ENCODE measurements around the gene ARHGAP6. TPM values are rescaled to one million over a fixed set of nuclear protein-coding genes. Genes with fewer than 3 reads are reported as not detected.

Gene ARHGAP6
- polyA plus RNA-seq, 3 donors from 2014 or later: 0.11 TPM; not detected in 2

- no peaks in the 10 kb centered on the region for H3K36me3 Mint-ChIP-seq
- H3K4me3 Mint-ChIP-seq: no peak overlapping the region
- no peaks in the 10 kb centered on the region for H3K9me3 Mint-ChIP-seq
- no peaks in the 10 kb centered on the region for H3K27me3 Mint-ChIP-seq (ENCODE audit: low read depth in 3 of 3)
- no peak overlapping the region for H3K27ac Mint-ChIP-seq
- no peak for DNase-seq
- no peaks in the 10 kb centered on the region for H3K4me1 Mint-ChIP-seq
Measured at GRCh38 chrX:11205796-11206195, 459.9 kb downstream of the ARHGAP6 start.

GRCh38 chrX:11197671-11198070 is 468.0 kb downstream of the ARHGAP6 start:
- no peaks in the 10 kb centered on the region for H3K4me1 Mint-ChIP-seq
- no peak for DNase-seq
- peaks cover 0 to 5% (median 2%) of the 10 kb centered on the region in 3 donors for H3K27me3 Mint-ChIP-seq (ENCODE audit: low read depth in 3 of 3)
- H3K27ac Mint-ChIP-seq: no peak overlapping the region
- H3K4me3 Mint-ChIP-seq: no peak overlapping the region
- H3K36me3 Mint-ChIP-seq: no peaks in the 10 kb centered on the region
- peaks cover 0 to 2% (median 0%) of the 10 kb centered on the region in 6 donors for H3K9me3 Mint-ChIP-seq

GRCh38 chrX:11196476-11196875 is 469.2 kb downstream of the ARHGAP6 start:
- H3K27me3 Mint-ChIP-seq (ENCODE audit: low read depth in 3 of 3): peaks cover 0 to 5% (median 2%) of the 10 kb centered on the region in 3 donors
- H3K36me3 Mint-ChIP-seq: no peaks in the 10 kb centered on the region

DNA sequence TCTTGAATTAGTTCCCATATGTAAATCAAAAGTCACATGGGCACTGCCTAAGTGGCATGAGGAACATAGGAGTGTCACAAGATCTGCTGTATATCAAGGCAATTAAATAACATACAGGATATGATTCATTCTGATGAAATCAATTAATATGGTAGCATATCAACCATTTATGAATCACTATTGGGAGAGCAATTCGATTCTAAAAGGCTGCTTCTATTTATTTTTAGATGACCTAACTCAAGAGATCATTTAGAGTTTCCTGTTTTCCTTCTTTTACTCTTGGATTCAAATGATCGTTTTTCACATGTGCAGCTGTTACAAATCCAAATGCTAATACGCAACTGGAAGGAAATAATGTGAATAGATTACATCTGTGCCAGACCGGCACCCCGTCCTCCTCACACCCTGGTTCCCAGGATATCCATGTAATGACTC is 472.7 kb downstream of the ARHGAP6 start:
- peaks cover 0 to 2% (median 0%) of the 10 kb centered on the region in 6 donors for H3K9me3 Mint-ChIP-seq
- H3K4me3 Mint-ChIP-seq: no peak overlapping the region
- no peak overlapping the region for H3K27ac Mint-ChIP-seq
- H3K4me1 Mint-ChIP-seq: no peaks in the 10 kb centered on the region
- H3K27me3 Mint-ChIP-seq (ENCODE audit: low read depth in 3 of 3): peaks cover 0 to 5% (median 2%) of the 10 kb centered on the region in 3 donors
- no peak for DNase-seq
- H3K36me3 Mint-ChIP-seq: no peaks in the 10 kb centered on the region

More at GRCh38 chrX:11196476-11196875, 469.2 kb downstream of the ARHGAP6 start:
- Mint-ChIP-seq H3K27ac (no peak overlapping the region), H3K4me3 (no peak overlapping the region), H3K4me1 (no peaks in the 10 kb centered on the region), H3K9me3 (peaks cover 0 to 2% (median 0%) of the 10 kb centered on the region in 6 donors)
- no peak for DNase-seq

- H3K27me3 Mint-ChIP-seq (ENCODE audit: low read depth in 3 of 3): peaks cover 0 to 10% (median 0%) of the 10 kb centered on the region in 3 donors
- H3K9me3 Mint-ChIP-seq: peaks cover 0 to 2% (median 0%) of the 10 kb centered on the region in 6 donors
- DNase-seq: no peak
- H3K27ac Mint-ChIP-seq: no peak overlapping the region
- no peaks in the 10 kb centered on the region for H3K4me1 Mint-ChIP-seq
- H3K36me3 Mint-ChIP-seq: no peaks in the 10 kb centered on the region
- no peak overlapping the region for H3K4me3 Mint-ChIP-seq
Measured at GRCh38 chrX:11190745-11191510, 474.8 kb downstream of the ARHGAP6 start.

DNA sequence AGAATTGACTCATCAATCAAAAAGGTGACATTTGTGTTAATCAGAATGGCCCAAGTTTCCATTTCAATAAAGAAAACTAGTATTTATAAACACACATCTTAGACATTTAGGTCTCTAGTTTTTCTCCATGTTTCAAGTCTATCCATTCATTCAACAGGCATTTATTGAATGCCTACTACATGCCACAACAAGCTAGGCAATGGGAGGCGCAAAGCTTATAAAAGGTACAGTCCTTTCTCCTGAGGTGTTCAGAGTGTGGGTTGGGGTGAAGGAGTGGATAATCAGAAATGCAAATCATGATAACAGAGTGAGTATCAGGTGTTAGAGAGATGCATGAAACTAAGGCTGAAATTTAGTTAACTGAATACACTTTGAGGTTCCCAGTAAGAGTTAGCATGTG is 476.6 kb downstream of the ARHGAP6 start:
- no peak for DNase-seq
- no peaks in the 10 kb centered on the region for H3K36me3 Mint-ChIP-seq
- H3K4me1 Mint-ChIP-seq: no peaks in the 10 kb centered on the region

GRCh38 chrX:11188664-11189063 is 477.1 kb downstream of the ARHGAP6 start:
- H3K9me3 Mint-ChIP-seq: no peaks in the 10 kb centered on the region
- DNase-seq: no peak
- H3K27ac Mint-ChIP-seq: no peak overlapping the region
- H3K4me1 Mint-ChIP-seq: no peaks in the 10 kb centered on the region
- no peaks in the 10 kb centered on the region for H3K36me3 Mint-ChIP-seq
- H3K4me3 Mint-ChIP-seq: no peak overlapping the region
- H3K27me3 Mint-ChIP-seq (ENCODE audit: low read depth in 3 of 3): peaks cover 0 to 7% (median 0%) of the 10 kb centered on the region in 3 donors

More for the DNA sequence above, 476.6 kb downstream of the ARHGAP6 start:
- H3K4me3 Mint-ChIP-seq: no peak overlapping the region
- no peaks in the 10 kb centered on the region for H3K9me3 Mint-ChIP-seq
- peaks cover 0 to 10% (median 0%) of the 10 kb centered on the region in 3 donors for H3K27me3 Mint-ChIP-seq (ENCODE audit: low read depth in 3 of 3)
- no peak overlapping the region for H3K27ac Mint-ChIP-seq

GRCh38 chrX:11187001-11187400 is 478.7 kb downstream of the ARHGAP6 start:
- Mint-ChIP-seq H3K27ac (no peak overlapping the region), H3K4me3 (no peak overlapping the region), H3K4me1 (no peaks in the 10 kb centered on the region), H3K36me3 (no peaks in the 10 kb centered on the region), H3K27me3 (ENCODE audit: low read depth in 3 of 3) (peaks cover 0 to 9% (median 0%) of the 10 kb centered on the region in 3 donors), H3K9me3 (peaks cover 0 to 2% (median 0%) of the 10 kb centered on the region in 6 donors)
- DNase-seq: no peak

- Mint-ChIP-seq H3K36me3 (no peaks in the 10 kb centered on the region), H3K27me3 (ENCODE audit: low read depth in 3 of 3) (peaks cover 0 to 9% (median 2%) of the 10 kb centered on the region in 3 donors), H3K4me3 (no peak overlapping the region), H3K9me3 (peaks cover 0 to 2% (median 0%) of the 10 kb centered on the region in 6 donors), H3K4me1 (no peaks in the 10 kb centered on the region), H3K27ac (no peak overlapping the region)
- DNase-seq: no peak
Measured at GRCh38 chrX:11185861-11186260, 479.9 kb downstream of the ARHGAP6 start.

DNA sequence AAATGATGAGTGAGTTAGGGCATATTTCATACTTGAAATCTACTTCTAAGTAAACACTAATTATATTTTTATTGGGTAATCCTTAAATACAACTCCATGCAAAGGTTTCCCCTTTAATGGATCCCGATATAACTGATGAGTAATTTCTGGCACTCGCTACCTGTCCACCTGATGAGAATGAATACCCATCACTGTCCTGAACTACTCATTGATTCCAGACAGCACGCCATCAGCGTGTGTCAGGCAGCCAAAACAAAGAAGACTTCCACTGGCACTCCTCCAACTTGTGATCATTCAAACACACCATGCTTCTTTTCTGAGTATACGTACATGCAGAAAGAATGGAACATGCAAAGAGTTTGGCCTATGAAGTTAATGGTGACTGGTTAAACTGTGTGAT is 485.1 kb downstream of the ARHGAP6 start:
- no peak overlapping the region for H3K27ac Mint-ChIP-seq
- no peak for DNase-seq
- no peaks in the 10 kb centered on the region for H3K36me3 Mint-ChIP-seq
- H3K4me1 Mint-ChIP-seq: no peaks in the 10 kb centered on the region
- peaks cover 0 to 4% (median 2%) of the 10 kb centered on the region in 3 donors for H3K27me3 Mint-ChIP-seq (ENCODE audit: low read depth in 3 of 3)
- no peak overlapping the region for H3K4me3 Mint-ChIP-seq
- peaks cover 0 to 2% (median 0%) of the 10 kb centered on the region in 6 donors for H3K9me3 Mint-ChIP-seq

DNA sequence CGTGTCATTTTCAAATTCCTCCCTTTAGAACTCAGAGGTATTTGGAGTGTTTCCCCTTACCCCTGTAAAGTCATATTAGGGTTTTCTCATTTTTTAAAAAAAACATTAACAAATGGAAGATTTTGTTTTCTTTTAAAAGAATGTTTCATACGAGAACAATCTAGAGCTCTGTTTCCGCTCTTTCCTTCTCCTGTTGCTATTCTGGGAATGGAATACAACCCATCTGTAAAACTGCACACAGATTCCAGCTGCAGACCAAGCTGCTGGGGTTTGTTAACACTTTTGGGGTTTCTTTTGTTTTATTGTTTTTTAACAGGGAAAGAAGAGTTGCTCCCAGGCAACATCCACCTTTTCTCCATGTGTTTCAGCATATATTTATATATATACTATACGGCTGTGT is 493.3 kb downstream of the ARHGAP6 start:
- Mint-ChIP-seq H3K27me3 (ENCODE audit: low read depth in 3 of 3) (peaks cover 4 to 16% (median 6%) of the 10 kb centered on the region in 3 donors), H3K9me3 (peaks cover 0 to 2% (median 0%) of the 10 kb centered on the region in 6 donors), H3K4me1 (no peaks in the 10 kb centered on the region), H3K27ac (no peak overlapping the region), H3K4me3 (no peak overlapping the region), H3K36me3 (no peaks in the 10 kb centered on the region)
- no peak for DNase-seq

- Mint-ChIP-seq H3K4me1 (no peaks in the 10 kb centered on the region), H3K27me3 (ENCODE audit: low read depth in 3 of 3) (peaks cover 4 to 16% (median 6%) of the 10 kb centered on the region in 3 donors), H3K36me3 (no peaks in the 10 kb centered on the region), H3K27ac (no peak overlapping the region), H3K4me3 (no peak overlapping the region), H3K9me3 (peaks cover 0 to 5% (median 0%) of the 10 kb centered on the region in 6 donors)
- no peak for DNase-seq
Measured at GRCh38 chrX:11171956-11172355, 493.8 kb downstream of the ARHGAP6 start.

- Mint-ChIP-seq H3K27me3 (ENCODE audit: low read depth in 3 of 3) (peaks cover 0 to 10% (median 4%) of the 10 kb centered on the region in 3 donors), H3K27ac (no peak overlapping the region), H3K9me3 (peaks cover 0 to 2% (median 0%) of the 10 kb centered on the region in 6 donors), H3K36me3 (no peaks in the 10 kb centered on the region), H3K4me1 (no peaks in the 10 kb centered on the region), H3K4me3 (no peak overlapping the region)
- no peak for DNase-seq
Measured at GRCh38 chrX:11164433-11164832, 501.3 kb downstream of the ARHGAP6 start.

DNA sequence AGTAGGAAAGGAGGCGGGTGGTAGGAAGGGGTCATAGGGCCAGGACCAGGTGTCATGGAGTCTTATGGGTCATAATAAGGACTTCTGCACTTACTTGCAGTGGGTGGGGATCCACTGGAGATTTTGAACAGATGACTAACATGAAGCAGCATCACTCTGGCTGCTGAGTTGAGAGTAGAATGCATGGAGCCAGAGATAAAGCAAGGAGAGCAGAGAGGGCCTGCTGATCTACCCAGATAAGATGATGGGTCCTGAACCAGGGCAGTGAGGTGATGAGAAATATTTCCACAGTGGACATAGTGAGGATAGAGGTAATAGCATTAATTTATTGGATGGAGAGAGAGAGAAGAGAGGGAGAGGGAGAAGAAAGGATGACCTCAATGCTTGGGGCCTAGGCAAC is 506.6 kb downstream of the ARHGAP6 start:
- no peaks in the 10 kb centered on the region for H3K36me3 Mint-ChIP-seq
- H3K4me3 Mint-ChIP-seq: no peak overlapping the region
- H3K27ac Mint-ChIP-seq: no peak overlapping the region
- no peaks in the 10 kb centered on the region for H3K9me3 Mint-ChIP-seq
- no peaks in the 10 kb centered on the region for H3K4me1 Mint-ChIP-seq
- no peak for DNase-seq
- peaks cover 0 to 9% (median 0%) of the 10 kb centered on the region in 3 donors for H3K27me3 Mint-ChIP-seq (ENCODE audit: low read depth in 3 of 3)

Data from immature natural killer cell (primary cell).